Upper lobe of left lung (tissue), 4 donors: Measurements from ENCODE around the gene APBB2.

Source experiments
- CTCF ChIP-seq, 6 experiments: fragments of 450-650 bp in 4 of 6; fragments of 200-600 bp in 2 of 6; sonication (generic) in 2 of 6; IDR thresholded peaks; one replicate each; pipeline ENCODE4 v1.5.1; 2016 to 2019; ENCODE audit warnings: antibody characterized with exemption in 6 of 6
- EP300 ChIP-seq, 4 donors: sonication (generic); formaldehyde crosslinking; IDR thresholded peaks; one replicate each; pipeline ENCODE4 v1.5.1; 2017; ENCODE audit warnings: antibody characterized with exemption in 4 of 4, control low read depth in 2 of 4
- POLR2A ChIP-seq, 4 donors: fragments of 450-650 bp; IDR thresholded peaks; one replicate each; pipeline ENCODE4 v1.5.1; 2016 to 2017; ENCODE audit warnings: antibody characterized with exemption in 4 of 4, mild to moderate bottlenecking in 2 of 4
- POLR2AphosphoS5 ChIP-seq, 2 donors: sonication (generic); formaldehyde crosslinking; IDR thresholded peaks; one replicate each; pipeline ENCODE4 v1.5.1; 2017; ENCODE audit warnings: antibody characterized with exemption in 2 of 2

- TF ChIP-seq CTCF (IDR thresholded peaks at IDR 0.05) (no peak), POLR2A (IDR thresholded peaks at IDR 0.05) (no peak), POLR2AphosphoS5 (IDR thresholded peaks at IDR 0.05) (no peak), EP300 (IDR thresholded peaks at IDR 0.05) (no peak)
Observed at GRCh38 chr4:41006141-41006540, 208.2 kb downstream of the APBB2 start.
